Measurements from ENCODE around the gene RHEBL1.

DNA sequence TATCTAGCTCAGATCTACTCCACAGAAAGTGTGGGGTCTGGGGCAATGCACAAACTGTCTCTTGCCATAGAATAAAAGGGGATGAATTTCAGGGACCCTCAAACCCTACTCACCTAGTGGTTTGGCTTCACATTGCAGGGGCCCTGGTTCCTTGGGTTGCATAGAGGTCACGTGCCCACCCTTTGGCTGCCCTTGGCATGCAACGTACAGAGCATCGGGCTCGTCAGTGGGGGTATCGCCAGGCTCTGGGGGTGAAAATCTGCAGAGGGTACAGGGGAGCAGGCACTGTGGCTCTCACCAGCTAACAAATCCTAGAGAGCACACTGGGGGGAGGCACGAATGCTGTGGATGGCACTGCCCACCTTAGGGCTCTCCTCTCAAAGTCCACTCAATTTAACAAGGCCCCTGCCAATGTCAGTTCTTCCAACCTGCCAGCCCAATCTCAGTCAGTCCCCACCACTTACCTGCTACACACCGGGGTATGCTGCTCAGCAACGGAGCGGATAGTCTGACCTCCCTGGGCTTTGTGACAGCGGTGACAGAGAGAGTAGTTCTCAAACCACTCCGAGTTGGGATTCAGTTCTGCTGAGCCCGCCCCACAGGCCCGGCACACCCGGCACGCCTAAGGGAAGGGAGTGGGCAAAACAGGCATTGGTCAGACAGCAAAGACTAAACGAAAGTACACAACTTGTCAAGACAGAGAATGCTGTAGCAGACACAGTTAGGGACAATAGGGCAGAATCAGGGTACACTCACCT lies 17.1 kb downstream of the RHEBL1 start:
- TF ChIP-seq, protein P1, sequence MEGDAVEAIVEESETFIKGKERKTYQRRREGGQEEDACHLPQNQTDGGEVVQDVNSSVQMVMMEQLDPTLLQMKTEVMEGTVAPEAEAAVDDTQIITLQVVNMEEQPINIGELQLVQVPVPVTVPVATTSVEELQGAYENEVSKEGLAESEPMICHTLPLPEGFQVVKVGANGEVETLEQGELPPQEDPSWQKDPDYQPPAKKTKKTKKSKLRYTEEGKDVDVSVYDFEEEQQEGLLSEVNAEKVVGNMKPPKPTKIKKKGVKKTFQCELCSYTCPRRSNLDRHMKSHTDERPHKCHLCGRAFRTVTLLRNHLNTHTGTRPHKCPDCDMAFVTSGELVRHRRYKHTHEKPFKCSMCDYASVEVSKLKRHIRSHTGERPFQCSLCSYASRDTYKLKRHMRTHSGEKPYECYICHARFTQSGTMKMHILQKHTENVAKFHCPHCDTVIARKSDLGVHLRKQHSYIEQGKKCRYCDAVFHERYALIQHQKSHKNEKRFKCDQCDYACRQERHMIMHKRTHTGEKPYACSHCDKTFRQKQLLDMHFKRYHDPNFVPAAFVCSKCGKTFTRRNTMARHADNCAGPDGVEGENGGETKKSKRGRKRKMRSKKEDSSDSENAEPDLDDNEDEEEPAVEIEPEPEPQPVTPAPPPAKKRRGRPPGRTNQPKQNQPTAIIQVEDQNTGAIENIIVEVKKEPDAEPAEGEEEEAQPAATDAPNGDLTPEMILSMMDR (IDR thresholded peaks at IDR 0.05; ENCODE audit: low read depth, low read length): no peak
- no peak for TF ChIP-seq EZH2phosphoT487 (IDR thresholded peaks at IDR 0.05; ENCODE audit: low read depth)
